Measurements from ENCODE around the gene PLA2G4D.

DNA sequence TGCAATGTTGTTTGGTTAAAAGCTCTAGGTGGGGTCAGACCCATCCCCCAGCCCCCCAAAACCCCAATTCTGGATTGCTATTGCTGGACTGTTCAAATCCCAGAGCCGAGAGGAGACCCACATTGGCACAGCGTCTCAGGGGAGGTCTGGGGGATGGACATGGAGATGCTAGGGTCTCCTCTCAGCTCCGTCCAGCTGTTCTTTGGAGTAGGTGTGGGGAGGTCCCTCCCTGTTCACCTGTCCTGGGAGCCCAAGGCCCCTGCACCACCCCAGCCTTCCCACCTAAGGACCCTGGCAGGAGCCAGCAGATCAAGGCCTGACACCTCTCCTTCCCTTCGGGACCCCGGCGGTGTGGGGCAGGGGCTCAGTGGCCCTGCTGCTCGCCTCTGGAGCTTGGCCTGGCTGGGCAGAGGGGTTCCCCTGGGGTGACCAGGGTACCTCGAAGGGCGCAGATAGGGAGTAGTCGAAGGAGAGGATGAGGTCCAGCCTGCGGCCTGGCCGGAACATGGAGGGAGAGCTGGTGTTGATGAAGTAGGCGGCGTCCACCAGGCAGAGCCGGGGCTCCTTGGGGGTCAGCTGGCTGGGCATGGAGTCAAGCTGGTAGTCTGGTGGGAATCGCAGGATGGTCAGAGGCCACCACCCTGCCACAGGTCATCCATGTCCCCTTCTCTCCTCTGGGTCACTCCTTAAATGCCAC, 23.9 kb downstream of the PLA2G4D start:
- no peak for TF ChIP-seq EP300 (IDR thresholded peaks at IDR 0.05)
- TF ChIP-seq, protein P1, sequence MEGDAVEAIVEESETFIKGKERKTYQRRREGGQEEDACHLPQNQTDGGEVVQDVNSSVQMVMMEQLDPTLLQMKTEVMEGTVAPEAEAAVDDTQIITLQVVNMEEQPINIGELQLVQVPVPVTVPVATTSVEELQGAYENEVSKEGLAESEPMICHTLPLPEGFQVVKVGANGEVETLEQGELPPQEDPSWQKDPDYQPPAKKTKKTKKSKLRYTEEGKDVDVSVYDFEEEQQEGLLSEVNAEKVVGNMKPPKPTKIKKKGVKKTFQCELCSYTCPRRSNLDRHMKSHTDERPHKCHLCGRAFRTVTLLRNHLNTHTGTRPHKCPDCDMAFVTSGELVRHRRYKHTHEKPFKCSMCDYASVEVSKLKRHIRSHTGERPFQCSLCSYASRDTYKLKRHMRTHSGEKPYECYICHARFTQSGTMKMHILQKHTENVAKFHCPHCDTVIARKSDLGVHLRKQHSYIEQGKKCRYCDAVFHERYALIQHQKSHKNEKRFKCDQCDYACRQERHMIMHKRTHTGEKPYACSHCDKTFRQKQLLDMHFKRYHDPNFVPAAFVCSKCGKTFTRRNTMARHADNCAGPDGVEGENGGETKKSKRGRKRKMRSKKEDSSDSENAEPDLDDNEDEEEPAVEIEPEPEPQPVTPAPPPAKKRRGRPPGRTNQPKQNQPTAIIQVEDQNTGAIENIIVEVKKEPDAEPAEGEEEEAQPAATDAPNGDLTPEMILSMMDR (IDR thresholded peaks at IDR 0.05), result no peak
- TF ChIP-seq CEBPB (IDR thresholded peaks at IDR 0.05), result no peak
- no peak for TF ChIP-seq RARB (CRISPR knock-in tag; IDR thresholded peaks at IDR 0.05)
- TF ChIP-seq POLR2A (IDR thresholded peaks at IDR 0.05; ENCODE audit: low read length), result no peak
- TF ChIP-seq, protein P2, sequence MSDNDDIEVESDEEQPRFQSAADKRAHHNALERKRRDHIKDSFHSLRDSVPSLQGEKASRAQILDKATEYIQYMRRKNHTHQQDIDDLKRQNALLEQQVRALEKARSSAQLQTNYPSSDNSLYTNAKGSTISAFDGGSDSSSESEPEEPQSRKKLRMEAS (IDR thresholded peaks at IDR 0.05), result no peak
- TF ChIP-seq GATA3 (IDR thresholded peaks at IDR 0.05; ENCODE audit: borderline replicate concordance), result no peak

All from A549 (cell line).